Activated naive CD8-positive, alpha-beta T cell treated with anti-CD3 and anti-CD28 coated beads, Interleukin-2, amount 10 ng/mL, durations not matched to agents 7 days and 5 days (primary cell): ENCODE measurements around the gene KCNMA1. TPM values are rescaled to one million over a fixed set of nuclear protein-coding genes. Genes with fewer than 3 reads are reported as not detected.

Experiments
- ATAC-seq: fragments of 150-1000 bp; cut with Tn5 transposase; one replicate; pipeline ENCODE4 v1.10.0; 2021; ENCODE audit warnings: low read depth, moderate library complexity
- POLR2A ChIA-PET: fragments of 350-600 bp; sonication (Branson Sonifier 250); formaldehyde crosslinking; loops from one replicate; lab custom pipeline; 2021; ENCODE audit warnings: antibody characterized with exemption; lab: Charles Lee
- DNase-seq: peaks from one replicate; pipeline ENCODE4 v3.0.0; 2021
- H3K27ac Mint-ChIP-seq: one replicate; pipeline ENCODE4 v1.8.0; 2022; ENCODE audit warnings: mild to moderate bottlenecking, mixed read lengths
- H3K27me3 Mint-ChIP-seq: one replicate; pipeline ENCODE4 v1.8.0; 2022; ENCODE audit warnings: mild to moderate bottlenecking, moderate library complexity, mixed read lengths
- H3K36me3 Mint-ChIP-seq: one replicate; pipeline ENCODE4 v1.8.0; 2021; ENCODE audit warnings: mild to moderate bottlenecking, mixed read lengths
- H3K4me1 Mint-ChIP-seq: one replicate; pipeline ENCODE4 v1.8.0; 2021; ENCODE audit warnings: mixed read lengths
- H3K4me3 Mint-ChIP-seq: one replicate; pipeline ENCODE4 v1.8.0; 2022; ENCODE audit warnings: mild to moderate bottlenecking, moderate library complexity, mixed read lengths
- H3K9me3 Mint-ChIP-seq: one replicate; pipeline ENCODE4 v1.8.0; 2021; ENCODE audit warnings: mixed read lengths
- total RNA-seq, 2 experiments: library from RNA; stranded (reverse); gene quantifications; one replicate each; pipeline ENCODE4 v1.2.3, GENCODE V29; 2021

The KCNMA1 gene
- total RNA-seq, 2 experiments from 2014 or later: 0.39 to 0.54 TPM

DNA sequence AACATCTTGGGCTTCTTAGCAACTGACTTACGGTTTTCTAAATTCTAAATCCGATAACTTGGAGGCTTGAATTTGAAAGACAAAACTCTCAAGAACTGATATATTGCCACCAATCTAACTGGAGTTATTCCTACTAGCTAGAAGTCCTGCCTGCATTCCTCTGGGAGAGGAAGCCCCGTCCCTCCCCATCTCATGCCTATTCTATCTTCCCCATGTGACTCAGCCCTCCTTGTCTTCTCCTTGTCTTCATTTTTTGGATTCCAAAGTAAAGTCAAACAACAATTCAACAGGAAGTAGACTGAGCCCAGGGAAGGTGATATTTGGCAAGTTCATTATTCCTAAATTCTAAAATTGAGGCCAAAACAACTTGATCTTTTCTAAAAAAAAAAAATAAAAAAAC, 587.7 kb downstream of the KCNMA1 start:
- POLR2A ChIA-PET: no interaction called here
- H3K4me3 Mint-ChIP-seq: no peak overlapping the region

DNA sequence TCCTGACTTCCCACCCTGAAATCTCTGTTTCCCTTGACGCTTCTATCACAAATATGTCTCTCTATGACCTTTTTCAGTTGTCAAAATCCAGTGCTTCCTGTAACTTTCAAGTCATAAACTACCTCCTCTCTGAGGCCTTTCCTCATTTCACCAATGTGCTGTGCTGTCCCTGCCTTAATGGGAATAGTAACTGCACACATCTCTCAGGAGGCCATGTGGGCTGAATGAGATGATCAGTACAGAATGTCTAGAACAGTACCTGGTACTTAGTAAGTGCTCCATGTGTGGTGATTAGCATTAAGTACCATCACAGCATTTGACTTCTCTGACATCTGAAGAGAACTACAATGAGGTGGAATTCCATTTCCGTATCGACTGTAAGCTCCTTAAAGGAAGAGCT, 588.5 kb downstream of the KCNMA1 start:
- Mint-ChIP-seq H3K36me3 (no peaks in the 10 kb centered on the region), H3K9me3 (no peaks in the 10 kb centered on the region), H3K4me3 (no peak overlapping the region), H3K4me1 (no peaks in the 10 kb centered on the region), H3K27me3 (peaks cover 10% of the 10 kb centered on the region), H3K27ac (no peak overlapping the region)
- POLR2A ChIA-PET: no interaction called here
- no peak for DNase-seq
- ATAC-seq: no peak

More for the DNA sequence above, 587.7 kb downstream of the KCNMA1 start:
- H3K27ac Mint-ChIP-seq: no peak overlapping the region
- H3K9me3 Mint-ChIP-seq: no peaks in the 10 kb centered on the region
- DNase-seq: no peak
- no peaks in the 10 kb centered on the region for H3K4me1 Mint-ChIP-seq
- no peaks in the 10 kb centered on the region for H3K36me3 Mint-ChIP-seq
- no peak for ATAC-seq
- peaks cover 10% of the 10 kb centered on the region for H3K27me3 Mint-ChIP-seq

DNA sequence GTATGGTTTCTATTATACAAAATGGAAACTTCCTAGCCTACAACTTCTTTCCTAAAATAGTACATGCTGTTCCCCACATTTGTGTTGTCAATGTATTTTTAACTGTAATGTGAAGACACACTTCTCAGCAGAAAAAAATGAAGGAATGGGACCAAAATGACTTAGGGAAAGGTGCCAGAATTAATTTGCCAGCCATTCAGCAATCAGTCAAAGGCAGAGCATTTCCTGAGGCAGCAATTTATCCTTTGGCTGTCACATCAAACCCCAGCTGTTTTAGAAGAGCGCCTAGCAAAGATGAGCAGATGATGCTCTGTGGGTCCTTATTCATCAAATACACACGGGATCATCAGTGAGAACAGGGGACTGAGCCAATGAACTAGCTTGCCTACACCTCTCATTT, 592.5 kb downstream of the KCNMA1 start:
- Mint-ChIP-seq H3K36me3 (no peaks in the 10 kb centered on the region), H3K4me3 (no peak overlapping the region), H3K27ac (no peak overlapping the region), H3K27me3 (peaks cover 5% of the 10 kb centered on the region), H3K4me1 (peaks cover 10% of the 10 kb centered on the region), H3K9me3 (no peaks in the 10 kb centered on the region)
- POLR2A ChIA-PET: no interaction called here
- no peak for DNase-seq
- no peak for ATAC-seq

DNA sequence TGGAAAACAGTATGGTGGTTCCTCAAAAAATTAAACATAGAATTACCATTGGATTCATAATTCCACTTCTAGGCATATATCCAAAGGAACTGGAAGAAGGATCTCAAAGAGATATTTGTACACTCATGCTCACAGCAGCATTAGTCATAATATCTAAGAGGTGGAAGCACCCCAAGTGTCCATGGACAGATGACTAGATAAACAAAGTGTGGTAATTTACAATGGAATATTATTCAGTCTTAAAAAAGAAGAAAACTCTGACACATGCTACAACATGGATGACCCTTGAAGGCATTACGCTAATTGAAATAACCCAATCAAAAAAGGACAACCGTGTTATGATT, 594.2 kb downstream of the KCNMA1 start:
- no peaks in the 10 kb centered on the region for H3K9me3 Mint-ChIP-seq
- H3K4me3 Mint-ChIP-seq: no peak overlapping the region
- no peak for ATAC-seq
- no peaks in the 10 kb centered on the region for H3K27me3 Mint-ChIP-seq
- POLR2A ChIA-PET: no interaction called here
- H3K36me3 Mint-ChIP-seq: no peaks in the 10 kb centered on the region
- DNase-seq: no peak
- H3K27ac Mint-ChIP-seq: no peak overlapping the region
- H3K4me1 Mint-ChIP-seq: peaks cover 10% of the 10 kb centered on the region

DNA sequence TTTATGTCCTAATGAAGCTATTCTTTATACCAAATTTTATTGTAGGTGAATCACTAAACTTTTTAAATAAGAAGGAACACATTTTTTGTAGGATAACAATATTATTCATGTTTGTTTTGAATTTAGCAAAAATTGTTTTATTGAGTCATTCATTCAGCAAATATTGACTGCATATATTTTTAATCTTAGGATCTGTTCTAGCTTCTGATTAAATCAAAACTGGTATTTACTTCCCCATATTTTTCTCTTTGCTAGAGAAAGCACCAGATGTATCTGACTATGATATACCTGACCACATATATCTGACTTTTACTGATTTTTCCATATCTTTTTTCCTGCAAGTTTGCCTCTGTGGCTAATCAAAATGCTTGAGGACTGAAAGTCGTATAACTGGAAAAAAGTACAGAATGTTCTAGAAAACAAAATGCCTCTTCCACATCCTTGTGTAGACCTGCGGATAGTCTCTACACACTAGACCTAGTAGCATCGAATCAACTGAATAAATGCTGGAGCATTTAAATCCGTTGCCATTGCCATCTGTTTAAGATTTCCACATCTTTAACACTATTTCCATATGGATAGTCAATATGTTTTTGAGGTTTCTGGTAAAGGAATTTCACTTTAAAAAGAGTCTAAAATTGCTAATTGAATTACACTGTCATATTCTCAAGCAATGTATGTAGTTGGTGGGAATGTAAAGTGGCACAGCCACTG, 594.7 kb downstream of the KCNMA1 start:
- POLR2A ChIA-PET: no interaction called here
- Mint-ChIP-seq H3K36me3 (no peaks in the 10 kb centered on the region), H3K9me3 (no peaks in the 10 kb centered on the region), H3K4me1 (peaks cover 13% of the 10 kb centered on the region), H3K27me3 (no peaks in the 10 kb centered on the region), H3K4me3 (no peak overlapping the region), H3K27ac (no peak overlapping the region)
- ATAC-seq (no peak), DNase-seq (no peak)

DNA sequence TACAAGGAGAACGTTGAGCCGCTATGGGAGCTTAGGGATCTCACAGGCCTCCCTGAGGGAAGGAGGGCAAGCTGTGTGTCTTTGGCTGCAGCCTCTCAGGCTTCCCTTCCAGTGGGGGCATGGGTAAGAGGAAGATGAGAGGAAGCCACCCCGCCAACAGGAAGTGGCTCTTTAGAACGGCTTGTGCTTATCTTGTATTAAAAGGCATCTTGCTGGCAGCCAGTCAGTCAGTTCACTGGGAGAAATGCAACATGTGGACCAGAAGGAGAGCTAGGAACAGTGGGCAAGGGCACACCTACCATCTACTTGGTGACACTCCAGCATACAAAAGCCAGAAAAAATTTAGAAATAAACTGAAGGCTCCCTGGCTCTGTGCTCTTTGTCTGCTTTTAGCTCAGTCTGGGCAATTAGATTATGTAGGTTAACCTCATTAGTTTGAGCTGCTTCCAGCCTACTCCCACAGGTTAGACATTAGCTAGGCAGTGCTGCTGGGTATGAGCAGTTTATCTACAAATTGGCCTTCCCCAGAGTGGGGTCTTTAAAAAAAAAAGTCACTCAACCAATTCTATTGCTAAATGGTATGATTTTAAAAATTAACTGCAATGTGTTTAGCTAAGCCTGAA, 595.9 kb downstream of the KCNMA1 start:
- Mint-ChIP-seq H3K27ac (peak overlapping the region; percentile 81), H3K9me3 (no peaks in the 10 kb centered on the region), H3K4me3 (peak overlapping the region; percentile 49), H3K36me3 (no peaks in the 10 kb centered on the region), H3K4me1 (peaks cover 14% of the 10 kb centered on the region), H3K27me3 (no peaks in the 10 kb centered on the region)
- POLR2A ChIA-PET: no interaction called here
- DNase-seq: peak; percentile 37
- peak; percentile 95 for ATAC-seq

DNA sequence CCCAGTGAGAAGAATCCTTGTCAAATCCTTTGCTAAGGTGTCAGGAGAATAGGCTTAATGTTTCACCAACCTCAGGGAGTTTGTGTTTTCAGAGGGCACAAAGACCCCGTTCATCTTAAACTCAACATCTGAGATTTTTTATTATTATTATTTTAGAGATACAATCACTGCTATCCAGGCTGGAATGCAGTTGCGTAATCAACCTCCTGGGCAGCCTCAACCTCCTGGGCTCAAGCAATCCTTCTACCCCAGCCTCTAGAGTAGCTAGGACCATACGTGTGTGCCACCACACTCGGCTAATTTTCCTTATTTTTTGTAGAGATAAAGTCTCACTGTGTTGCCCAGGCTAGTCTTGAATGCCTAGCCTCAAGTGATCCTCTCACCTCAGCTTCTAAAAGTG, 599.2 kb downstream of the KCNMA1 start:
- Mint-ChIP-seq H3K27ac (no peak overlapping the region), H3K27me3 (peaks cover 3% of the 10 kb centered on the region)

DNA sequence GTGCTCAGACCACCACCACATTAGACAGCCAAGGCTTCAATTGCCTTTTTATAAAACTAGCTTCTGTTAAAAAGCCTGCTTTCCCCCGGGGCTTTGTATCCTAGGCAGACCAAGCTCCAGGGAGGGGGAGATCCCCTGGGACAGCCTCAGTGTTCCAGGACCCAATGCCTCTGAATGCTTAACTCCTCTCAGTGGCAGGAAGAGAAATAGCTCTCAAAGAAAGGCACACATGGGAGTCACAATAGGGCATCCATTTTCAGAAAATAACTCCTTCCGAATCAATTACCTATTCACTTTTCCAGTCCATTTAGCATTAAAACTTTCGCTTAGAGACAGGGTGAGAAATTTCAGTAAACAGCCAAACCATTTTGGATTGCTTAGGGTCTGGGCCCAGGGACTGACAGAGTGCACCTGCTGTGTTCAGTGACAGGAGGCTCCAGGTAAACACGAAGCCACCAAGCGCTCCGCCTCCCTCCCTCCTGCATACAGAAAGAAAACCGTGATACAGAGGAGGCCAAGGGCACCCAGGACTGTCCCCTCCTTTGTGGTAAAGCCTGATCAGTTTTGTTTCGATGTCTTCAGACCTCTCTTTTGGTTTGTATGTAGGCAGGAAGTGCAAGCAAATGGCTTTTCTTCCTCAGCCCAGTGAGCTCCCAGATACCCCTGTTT, 599.7 kb downstream of the KCNMA1 start:
- ATAC-seq (no peak), DNase-seq (no peak)
- Mint-ChIP-seq H3K27ac (peak overlapping the region; percentile 38), H3K27me3 (peaks cover 5% of the 10 kb centered on the region), H3K9me3 (no peaks in the 10 kb centered on the region), H3K36me3 (no peaks in the 10 kb centered on the region), H3K4me3 (no peak overlapping the region), H3K4me1 (peaks cover 14% of the 10 kb centered on the region)
- POLR2A ChIA-PET: no interaction called here

More for the DNA sequence above, 599.2 kb downstream of the KCNMA1 start:
- Mint-ChIP-seq H3K36me3 (no peaks in the 10 kb centered on the region), H3K4me1 (peaks cover 14% of the 10 kb centered on the region), H3K4me3 (no peak overlapping the region), H3K9me3 (no peaks in the 10 kb centered on the region)
- ATAC-seq (no peak), DNase-seq (no peak)
- POLR2A ChIA-PET: no interaction called here

DNA sequence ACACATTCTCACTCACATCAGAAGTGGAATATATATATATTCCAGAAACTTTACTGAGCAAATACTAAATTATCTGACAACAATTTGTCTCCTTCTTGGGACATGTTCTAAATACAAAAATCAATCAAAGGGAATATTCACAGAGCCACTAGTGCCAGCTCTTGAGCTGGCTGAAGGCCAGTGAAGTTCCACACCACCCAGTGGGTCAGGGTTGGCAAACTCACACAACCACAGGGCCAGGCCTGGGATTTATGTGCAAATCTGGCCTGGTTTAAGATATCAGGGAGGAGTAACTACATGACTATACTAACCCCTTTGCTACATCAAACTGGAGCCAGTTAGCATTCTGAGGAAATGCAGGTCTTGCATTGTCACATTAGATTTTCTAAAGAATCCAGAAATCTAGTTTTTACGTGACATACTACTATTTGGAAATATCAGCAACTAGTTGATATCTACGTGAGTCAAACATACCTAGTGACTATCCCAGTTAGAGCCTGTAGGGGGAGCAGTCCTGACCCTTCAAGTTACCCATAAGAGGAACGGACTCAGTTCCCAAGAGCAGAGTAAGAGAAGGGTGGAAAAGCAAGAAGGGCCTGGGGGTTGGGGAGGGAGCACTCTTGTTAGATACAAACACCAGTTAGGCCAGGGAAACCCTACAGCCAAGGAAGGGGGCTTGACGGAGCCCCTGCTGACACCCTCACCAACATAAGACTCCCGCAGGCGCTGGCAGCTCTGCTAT, 600.4 kb downstream of the KCNMA1 start:
- Mint-ChIP-seq H3K36me3 (no peaks in the 10 kb centered on the region), H3K27ac (no peak overlapping the region), H3K4me3 (no peak overlapping the region), H3K27me3 (peaks cover 5% of the 10 kb centered on the region), H3K9me3 (no peaks in the 10 kb centered on the region), H3K4me1 (peaks cover 14% of the 10 kb centered on the region)
- DNase-seq (no peak), ATAC-seq (no peak)
- POLR2A ChIA-PET: no interaction called here

DNA sequence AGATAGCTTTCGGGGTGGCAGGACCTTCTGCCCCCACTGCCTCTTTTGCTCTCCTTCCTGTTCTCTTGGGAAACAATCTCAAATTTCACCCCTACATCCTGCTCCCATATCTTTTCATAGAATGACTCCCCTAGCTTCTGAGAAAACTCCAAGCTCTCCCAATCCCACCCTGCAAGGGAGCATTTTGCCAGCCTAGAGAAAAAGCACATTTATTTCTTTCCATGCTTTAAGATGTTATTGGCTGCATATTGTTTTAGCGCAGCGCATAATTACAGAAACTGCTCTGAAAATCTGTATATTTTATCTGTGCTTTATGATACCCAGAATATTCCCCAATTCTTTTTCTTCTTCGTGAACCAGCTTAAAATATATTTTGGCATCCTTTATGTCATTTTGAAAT, 601.3 kb downstream of the KCNMA1 start:
- H3K9me3 Mint-ChIP-seq: no peaks in the 10 kb centered on the region
- H3K27me3 Mint-ChIP-seq: peaks cover 5% of the 10 kb centered on the region
- no peaks in the 10 kb centered on the region for H3K36me3 Mint-ChIP-seq
- no peak overlapping the region for H3K27ac Mint-ChIP-seq
- DNase-seq (no peak), ATAC-seq (no peak)
- no peak overlapping the region for H3K4me3 Mint-ChIP-seq
- POLR2A ChIA-PET: no interaction called here
- peaks cover 6% of the 10 kb centered on the region for H3K4me1 Mint-ChIP-seq

DNA sequence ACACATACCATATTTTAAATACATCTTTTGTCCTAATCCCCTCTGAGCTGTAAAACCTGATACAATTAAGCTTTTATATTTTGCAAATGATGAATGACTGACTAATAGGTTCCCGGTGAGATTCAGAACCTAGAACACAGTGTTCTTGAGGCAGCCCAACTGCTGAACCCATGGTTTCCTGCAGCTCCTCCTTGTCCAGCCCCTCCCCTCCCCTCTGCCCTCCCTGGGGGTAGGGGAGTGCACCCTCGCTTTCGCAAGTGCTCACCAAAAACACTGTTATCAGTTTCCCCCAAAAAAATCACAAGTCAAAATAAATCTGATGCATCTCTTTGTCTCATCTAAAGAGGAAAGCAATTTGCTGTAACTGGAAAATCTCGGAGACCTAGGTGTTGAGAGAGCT, 602.8 kb downstream of the KCNMA1 start:
- no peak for ATAC-seq
- Mint-ChIP-seq H3K9me3 (no peaks in the 10 kb centered on the region), H3K27ac (no peak overlapping the region), H3K4me1 (peaks cover 5% of the 10 kb centered on the region), H3K36me3 (no peaks in the 10 kb centered on the region), H3K4me3 (no peak overlapping the region), H3K27me3 (peaks cover 5% of the 10 kb centered on the region)
- POLR2A ChIA-PET: no interaction called here
- DNase-seq: no peak

DNA sequence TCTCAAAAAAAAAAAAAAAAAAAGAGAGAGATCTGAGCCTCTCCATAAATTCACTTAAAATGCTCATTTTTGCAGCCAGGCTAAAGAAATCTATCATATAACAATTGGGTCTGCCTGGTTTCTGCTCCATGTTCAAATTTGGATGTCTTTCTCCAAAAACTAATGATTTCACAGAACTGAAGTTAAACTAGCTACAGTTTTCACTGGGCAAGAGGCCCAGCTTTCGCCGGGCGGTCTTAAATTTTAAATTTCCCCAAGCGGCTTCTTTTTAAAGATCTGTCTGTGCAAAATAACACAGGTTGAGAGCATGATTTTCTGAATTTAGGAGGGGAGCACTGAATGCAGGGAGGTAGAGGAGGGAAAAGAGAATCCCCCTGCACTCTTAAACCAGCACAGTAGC, 603.4 kb downstream of the KCNMA1 start:
- DNase-seq: no peak
- Mint-ChIP-seq H3K27me3 (peaks cover 7% of the 10 kb centered on the region), H3K4me3 (no peak overlapping the region), H3K36me3 (no peaks in the 10 kb centered on the region), H3K9me3 (no peaks in the 10 kb centered on the region), H3K27ac (no peak overlapping the region), H3K4me1 (peaks cover 5% of the 10 kb centered on the region)
- POLR2A ChIA-PET: no interaction called here
- no peak for ATAC-seq

DNA sequence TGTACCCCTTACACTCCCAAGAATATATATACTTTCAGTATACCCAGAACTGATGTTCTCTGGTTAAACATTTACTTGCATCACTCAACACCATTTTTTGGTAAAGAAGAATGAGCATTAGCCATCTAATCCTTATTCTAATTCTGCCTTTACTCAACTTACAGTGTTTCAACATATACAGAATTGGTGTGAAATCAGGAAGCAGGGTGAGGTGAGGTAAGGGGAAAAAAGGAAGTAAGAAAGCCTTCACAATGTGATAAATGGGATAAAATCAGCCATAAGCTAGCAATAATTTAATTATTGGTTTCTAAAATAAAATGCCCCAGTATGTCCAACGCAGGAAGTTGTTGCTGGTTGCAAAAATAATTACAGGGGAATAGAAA, 605.4 kb downstream of the KCNMA1 start:
- DNase-seq (no peak), ATAC-seq (no peak)
- H3K4me3 Mint-ChIP-seq: no peak overlapping the region
- POLR2A ChIA-PET: no interaction called here
- H3K27me3 Mint-ChIP-seq: peaks cover 7% of the 10 kb centered on the region
- H3K9me3 Mint-ChIP-seq: no peaks in the 10 kb centered on the region
- H3K27ac Mint-ChIP-seq: no peak overlapping the region
- H3K4me1 Mint-ChIP-seq: no peaks in the 10 kb centered on the region
- no peaks in the 10 kb centered on the region for H3K36me3 Mint-ChIP-seq
